IMR-90 (cell line): ENCODE results near the gene BTD.

Source experiments
- FOS ChIP-seq: fragments of 150-350 bp; IDR thresholded peaks from 2 replicates; pipeline ENCODE4 v1.6.1; 2016; ENCODE audit warnings: low read depth, low read length
- MAZ ChIP-seq: IDR thresholded peaks from 2 replicates; pipeline ENCODE4 v1.6.1; 2012; ENCODE audit warnings: low read depth, mild to moderate bottlenecking, low read length, improper control_type of control experiment, moderate library complexity, borderline replicate concordance
- POLR2A ChIP-seq: IDR thresholded peaks from 2 replicates; pipeline ENCODE4 v1.6.1; 2012; ENCODE audit warnings: mild to moderate bottlenecking, low read depth, low read length
- SMC3 ChIP-seq: fragments of 150-350 bp; IDR thresholded peaks from 2 replicates; pipeline ENCODE4 v1.6.1; 2016; ENCODE audit warnings: low read depth, mild to moderate bottlenecking, antibody characterized with exemption, low read length, moderate library complexity
- TF ChIP-seq, protein P1 (sequence below): conservative IDR thresholded peaks from 2 replicates; pipeline ENCODE4 v1.5.1; 2012; ENCODE audit warnings: mild to moderate bottlenecking, low read depth, low read length, improper control_type of control experiment
- TF ChIP-seq, protein P2 (sequence below): fragments of 150-350 bp; IDR thresholded peaks from 2 replicates; pipeline ENCODE4 v1.6.1; 2017; ENCODE audit warnings: mild to moderate bottlenecking, antibody characterized with exemption, low read length, low read depth

DNA sequence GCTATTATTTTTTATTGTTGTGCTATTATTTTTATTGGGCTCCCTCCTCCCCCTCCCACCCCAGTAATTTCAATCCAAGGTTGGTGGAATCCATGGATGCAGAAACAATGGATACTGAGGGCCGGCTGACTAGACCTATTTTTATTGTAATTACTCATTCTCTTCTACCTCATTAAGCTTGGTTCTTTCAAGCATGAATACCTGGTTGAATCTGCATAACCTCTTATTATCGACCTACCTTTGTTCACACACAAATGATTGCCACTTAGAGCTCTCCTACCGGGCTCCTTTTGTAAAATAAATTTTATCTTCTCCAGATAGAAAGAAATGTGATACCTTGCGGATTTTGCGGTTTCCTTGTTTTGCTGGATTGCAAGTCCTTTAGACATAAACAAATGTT lies 31.6 kb downstream of the BTD start:
- TF ChIP-seq, protein P1, sequence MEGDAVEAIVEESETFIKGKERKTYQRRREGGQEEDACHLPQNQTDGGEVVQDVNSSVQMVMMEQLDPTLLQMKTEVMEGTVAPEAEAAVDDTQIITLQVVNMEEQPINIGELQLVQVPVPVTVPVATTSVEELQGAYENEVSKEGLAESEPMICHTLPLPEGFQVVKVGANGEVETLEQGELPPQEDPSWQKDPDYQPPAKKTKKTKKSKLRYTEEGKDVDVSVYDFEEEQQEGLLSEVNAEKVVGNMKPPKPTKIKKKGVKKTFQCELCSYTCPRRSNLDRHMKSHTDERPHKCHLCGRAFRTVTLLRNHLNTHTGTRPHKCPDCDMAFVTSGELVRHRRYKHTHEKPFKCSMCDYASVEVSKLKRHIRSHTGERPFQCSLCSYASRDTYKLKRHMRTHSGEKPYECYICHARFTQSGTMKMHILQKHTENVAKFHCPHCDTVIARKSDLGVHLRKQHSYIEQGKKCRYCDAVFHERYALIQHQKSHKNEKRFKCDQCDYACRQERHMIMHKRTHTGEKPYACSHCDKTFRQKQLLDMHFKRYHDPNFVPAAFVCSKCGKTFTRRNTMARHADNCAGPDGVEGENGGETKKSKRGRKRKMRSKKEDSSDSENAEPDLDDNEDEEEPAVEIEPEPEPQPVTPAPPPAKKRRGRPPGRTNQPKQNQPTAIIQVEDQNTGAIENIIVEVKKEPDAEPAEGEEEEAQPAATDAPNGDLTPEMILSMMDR: no peak
- TF ChIP-seq FOS (no peak), MAZ (no peak), SMC3 (no peak), POLR2A (no peak)
- TF ChIP-seq, protein P2, sequence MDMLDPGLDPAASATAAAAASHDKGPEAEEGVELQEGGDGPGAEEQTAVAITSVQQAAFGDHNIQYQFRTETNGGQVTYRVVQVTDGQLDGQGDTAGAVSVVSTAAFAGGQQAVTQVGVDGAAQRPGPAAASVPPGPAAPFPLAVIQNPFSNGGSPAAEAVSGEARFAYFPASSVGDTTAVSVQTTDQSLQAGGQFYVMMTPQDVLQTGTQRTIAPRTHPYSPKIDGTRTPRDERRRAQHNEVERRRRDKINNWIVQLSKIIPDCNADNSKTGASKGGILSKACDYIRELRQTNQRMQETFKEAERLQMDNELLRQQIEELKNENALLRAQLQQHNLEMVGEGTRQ: no peak
